Measurements from ENCODE around the gene PFKL.
A peak's percentile ranks its signal among the peaks of the same experiment; 100 is the strongest.

The PFKL gene

GRCh38 chr21:44304011-44304616 is 4.3 kb downstream of the PFKL start:
- in situ Hi-C loops (cut with MboI; ENCODE audit: low pct_unique_long_range_greater_than_20kb, low sequenced_read_pairs, unreplicated experiment): no loop called here
- no peak for TF ChIP-seq CTCF (IDR thresholded peaks at IDR 0.05; ENCODE audit: extremely low read depth, insufficient read depth, missing control alignments)
- no peak for DNase-seq (ENCODE audit: low spot score)

DNA sequence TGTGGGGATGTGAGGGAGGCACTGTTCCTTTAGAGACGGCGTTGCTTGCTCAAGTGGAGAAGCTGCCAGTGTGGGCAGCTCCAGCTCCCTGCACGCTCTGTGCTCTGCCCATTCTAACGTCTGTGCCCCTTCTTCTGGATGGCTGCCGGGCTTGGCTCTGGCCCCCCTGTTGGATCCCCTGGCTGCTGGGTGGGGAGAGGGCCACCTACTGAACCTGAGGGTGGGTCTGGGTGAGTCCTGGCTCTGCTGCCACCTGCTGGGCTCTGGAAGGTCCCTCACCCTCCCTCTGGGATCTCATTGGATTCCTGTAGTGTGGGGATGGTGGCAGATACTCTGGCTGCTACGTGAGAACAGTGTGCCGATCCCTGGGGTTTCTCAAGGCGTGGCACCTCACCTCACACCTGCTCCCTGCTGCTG is 5.0 kb downstream of the PFKL start:
- DNase-seq (ENCODE audit: low spot score): peak; percentile 71
- TF ChIP-seq CTCF (IDR thresholded peaks at IDR 0.05; ENCODE audit: extremely low read depth, insufficient read depth, missing control alignments): peak; percentile 42
- in situ Hi-C loops (cut with MboI; ENCODE audit: low pct_unique_long_range_greater_than_20kb, low sequenced_read_pairs, unreplicated experiment): no loop called here

GRCh38 chr21:44305691-44306090 is 5.8 kb downstream of the PFKL start:
- in situ Hi-C loops (cut with MboI; ENCODE audit: low pct_unique_long_range_greater_than_20kb, low sequenced_read_pairs, unreplicated experiment): no loop called here
- no peak for DNase-seq (ENCODE audit: low spot score)
- no peak for TF ChIP-seq CTCF (IDR thresholded peaks at IDR 0.05; ENCODE audit: extremely low read depth, insufficient read depth, missing control alignments)

DNA sequence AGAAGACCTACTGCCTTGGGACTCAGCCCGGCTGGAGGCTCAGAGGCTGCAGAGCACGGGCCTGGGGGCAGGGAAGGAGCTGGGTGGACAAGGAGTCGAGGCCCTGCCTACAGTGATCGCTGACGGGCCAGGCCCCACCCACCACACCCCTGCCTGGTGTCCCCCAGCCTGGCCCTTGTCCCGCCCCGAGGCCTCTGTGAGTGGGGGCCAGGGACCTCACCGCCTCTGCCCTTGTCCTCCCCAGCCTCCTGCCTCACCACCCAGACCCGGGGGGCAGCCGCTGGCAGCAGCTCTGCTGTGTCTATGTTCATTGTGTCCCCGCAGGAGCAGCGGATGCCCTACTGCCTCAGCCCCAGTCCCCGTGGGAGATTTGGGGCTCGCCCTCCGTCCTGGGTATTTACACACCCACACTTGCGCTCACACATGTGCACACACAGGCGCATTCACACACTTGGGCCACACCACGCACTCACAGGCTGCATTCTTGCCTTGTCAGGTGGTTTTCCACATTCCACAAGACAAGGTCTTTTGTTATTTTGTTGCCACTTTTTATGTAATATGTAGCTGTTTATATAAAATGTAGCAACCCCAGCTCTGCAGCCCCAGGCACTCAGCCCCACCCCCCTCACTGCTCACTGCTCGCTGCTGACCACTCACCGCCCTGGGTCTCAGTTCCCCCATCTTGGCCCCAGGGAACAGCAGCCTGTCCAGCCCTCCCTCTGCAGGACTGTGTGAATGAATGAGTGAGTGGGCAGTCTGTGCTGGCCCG is 7.3 kb downstream of the PFKL start:
- in situ Hi-C loops (cut with MboI; ENCODE audit: low pct_unique_long_range_greater_than_20kb, low sequenced_read_pairs, unreplicated experiment): no loop called here
- no peak for TF ChIP-seq CTCF (IDR thresholded peaks at IDR 0.05; ENCODE audit: extremely low read depth, insufficient read depth, missing control alignments)

GRCh38 chr21:44310628-44311507 is 11.0 kb downstream of the PFKL start:
- no peak for TF ChIP-seq CTCF (IDR thresholded peaks at IDR 0.05; ENCODE audit: extremely low read depth, insufficient read depth, missing control alignments)
- in situ Hi-C loops (cut with MboI; ENCODE audit: low pct_unique_long_range_greater_than_20kb, low sequenced_read_pairs, unreplicated experiment): no loop called here
- no peak for DNase-seq (ENCODE audit: low spot score)

More for the DNA sequence above, 7.3 kb downstream of the PFKL start:
- no peak for DNase-seq (ENCODE audit: low spot score)

GRCh38 chr21:44312089-44312488 is 12.2 kb downstream of the PFKL start:
- in situ Hi-C loops (cut with MboI; ENCODE audit: low pct_unique_long_range_greater_than_20kb, low sequenced_read_pairs, unreplicated experiment): no loop called here
- no peak for TF ChIP-seq CTCF (IDR thresholded peaks at IDR 0.05; ENCODE audit: extremely low read depth, insufficient read depth, missing control alignments)
- no peak for DNase-seq (ENCODE audit: low spot score)
